DMS 273 treated with DMSO at 0.1 percent for 48 hours (cell line): ENCODE measurements around the gene OR4F15.

Experiments used
- DNase-seq: peaks from one replicate; lab custom pipeline; 2025; lab: John Stamatoyannopoulos, UW

The OR4F15 gene

DNA sequence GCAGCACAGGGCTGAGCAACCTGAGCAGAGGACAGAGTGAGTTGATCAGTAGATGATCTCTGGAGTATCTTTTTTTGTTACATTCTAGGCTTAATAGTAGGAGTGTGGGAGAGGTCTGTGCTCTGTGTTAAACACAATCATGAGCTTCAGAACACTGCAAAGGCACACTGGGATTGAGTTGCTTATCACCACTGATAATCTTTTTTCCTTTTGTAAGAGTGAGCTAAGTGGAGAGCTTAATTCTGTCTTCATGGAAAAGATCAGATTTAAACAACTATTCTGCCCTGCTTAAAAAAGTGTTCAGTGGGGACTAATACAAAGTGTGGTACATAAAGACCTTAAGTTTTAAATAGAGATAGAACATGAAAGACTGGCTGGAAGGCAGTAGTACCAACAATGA lies 7.6 kb upstream of the OR4F15 start:
- no peak for DNase-seq

DNA sequence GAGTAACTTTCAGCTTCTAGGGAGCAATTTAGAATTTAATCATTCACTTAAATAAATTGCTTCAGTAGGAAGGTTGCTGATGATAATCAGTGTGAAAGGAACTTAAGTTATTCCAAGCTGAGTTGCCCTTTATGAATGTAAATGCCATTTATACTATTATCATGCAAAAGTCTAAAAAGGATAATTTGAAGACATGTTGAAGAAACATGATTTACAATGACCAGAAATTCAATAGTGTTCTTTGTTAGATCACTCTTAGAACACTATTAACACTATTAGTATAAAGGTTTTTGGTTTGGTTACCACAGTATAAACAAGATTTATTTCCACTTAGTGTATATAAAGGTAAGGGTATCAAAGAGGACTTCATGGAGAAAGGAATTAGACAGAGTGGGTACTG lies 7.1 kb upstream of the OR4F15 start:
- no peak for DNase-seq

DNA sequence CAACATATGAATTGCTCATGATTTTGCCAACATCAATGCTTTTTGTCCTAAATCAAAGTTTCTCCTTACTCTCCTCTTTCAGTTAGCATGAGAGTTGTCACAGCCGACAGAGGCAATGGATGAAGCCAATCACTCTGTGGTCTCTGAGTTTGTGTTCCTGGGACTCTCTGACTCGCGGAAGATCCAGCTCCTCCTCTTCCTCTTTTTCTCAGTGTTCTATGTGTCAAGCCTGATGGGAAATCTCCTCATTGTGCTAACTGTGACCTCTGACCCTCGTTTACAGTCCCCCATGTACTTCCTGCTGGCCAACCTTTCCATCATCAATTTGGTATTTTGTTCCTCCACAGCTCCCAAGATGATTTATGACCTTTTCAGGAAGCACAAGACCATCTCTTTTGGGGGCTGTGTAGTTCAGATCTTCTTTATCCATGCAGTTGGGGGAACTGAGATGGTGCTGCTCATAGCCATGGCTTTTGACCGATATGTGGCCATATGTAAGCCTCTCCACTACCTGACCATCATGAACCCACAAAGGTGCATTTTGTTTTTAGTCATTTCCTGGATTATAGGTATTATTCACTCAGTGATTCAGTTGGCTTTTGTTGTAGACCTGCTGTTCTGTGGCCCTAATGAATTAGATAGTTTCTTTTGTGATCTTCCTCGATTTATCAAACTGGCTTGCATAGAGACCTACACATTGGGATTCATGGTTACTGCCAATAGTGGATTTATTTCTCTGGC lies 6.2 kb upstream of the OR4F15 start:
- DNase-seq = no peak

DNA sequence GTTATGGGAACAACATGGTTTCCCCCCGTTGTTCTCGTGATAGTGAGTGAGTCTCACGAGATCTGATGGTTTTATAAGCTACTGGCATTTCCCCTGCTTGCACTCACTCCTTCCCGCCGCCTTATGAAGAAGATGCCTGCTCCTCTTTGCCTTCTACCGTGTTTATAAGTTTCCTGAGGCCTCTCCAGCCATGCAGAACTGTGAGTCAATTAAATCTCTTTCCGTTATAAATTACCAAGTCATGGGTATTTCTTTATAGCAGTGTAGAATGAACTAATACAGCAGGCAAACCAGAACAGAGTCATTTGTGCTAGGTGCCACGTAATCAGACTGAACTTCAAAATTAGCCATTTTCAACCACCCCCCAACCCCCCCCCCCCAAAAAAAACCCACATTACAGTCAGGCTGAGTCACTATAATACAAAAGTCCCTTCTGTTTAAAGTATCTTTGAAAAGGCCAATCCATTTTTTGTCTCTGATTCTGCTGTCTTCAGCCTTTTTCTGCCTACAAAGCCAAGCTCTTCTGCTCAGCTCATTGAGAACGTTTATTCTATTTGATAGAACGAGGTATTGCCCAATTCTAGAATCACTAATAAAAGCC lies 4.6 kb upstream of the OR4F15 start:
- no peak for DNase-seq

DNA sequence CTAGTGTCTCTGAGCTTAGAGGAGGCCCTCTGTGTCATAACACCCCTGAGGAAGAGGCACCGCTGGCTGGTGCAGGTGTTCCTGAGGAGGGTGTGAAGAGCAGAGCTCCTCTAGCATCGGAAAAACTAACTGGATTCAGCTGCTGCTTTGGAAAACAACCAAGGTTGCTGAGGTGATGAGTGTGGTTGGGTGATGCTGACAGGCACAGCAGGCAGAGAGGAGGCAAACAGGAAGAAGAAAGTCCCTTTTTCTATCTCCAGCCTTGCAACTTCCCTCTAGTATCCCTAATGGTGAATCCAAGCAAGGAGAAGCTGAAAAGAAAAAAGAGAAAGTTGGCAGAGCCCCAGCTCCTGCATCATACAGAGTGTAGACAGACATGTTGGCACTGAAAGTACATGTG lies 3.8 kb upstream of the OR4F15 start:
- DNase-seq = no peak

DNA sequence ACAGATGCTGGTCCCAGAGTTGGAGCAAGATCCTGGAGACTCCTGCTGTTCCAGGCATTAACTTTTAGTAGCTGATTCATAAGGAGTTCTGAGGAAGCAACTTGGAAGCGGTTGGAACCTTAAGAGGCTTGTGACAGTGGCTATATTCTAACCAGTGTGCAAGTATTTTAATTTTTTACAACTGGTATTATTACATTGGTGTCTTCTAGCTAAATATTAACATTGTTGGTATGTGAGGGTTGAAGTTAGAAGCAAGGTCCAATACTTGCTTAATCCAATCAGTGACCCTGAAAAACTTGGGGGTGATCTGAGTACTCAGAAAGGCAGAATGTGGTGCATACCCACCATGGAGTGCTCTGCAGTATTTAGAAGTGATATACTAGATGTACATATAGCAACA lies 1.5 kb upstream of the OR4F15 start:
- no peak for DNase-seq

DNA sequence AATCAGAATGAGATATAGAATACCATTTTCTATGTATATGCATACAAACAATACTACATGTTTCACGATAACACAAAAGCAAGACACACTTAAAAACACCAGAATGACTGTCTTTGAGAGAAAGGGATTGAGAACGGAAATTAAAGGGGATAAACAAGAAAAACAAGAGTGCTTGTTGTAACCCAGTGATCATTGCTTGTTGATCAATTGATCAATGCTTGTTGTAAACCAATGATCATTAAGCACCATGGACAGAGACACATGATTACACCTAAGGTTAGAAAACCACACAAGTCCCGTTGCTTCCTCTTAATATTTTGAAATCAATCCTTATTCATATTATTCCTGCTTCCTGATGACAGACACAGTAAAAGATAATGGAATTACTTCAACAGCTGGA lies 1.1 kb upstream of the OR4F15 start:
- no peak for DNase-seq

DNA sequence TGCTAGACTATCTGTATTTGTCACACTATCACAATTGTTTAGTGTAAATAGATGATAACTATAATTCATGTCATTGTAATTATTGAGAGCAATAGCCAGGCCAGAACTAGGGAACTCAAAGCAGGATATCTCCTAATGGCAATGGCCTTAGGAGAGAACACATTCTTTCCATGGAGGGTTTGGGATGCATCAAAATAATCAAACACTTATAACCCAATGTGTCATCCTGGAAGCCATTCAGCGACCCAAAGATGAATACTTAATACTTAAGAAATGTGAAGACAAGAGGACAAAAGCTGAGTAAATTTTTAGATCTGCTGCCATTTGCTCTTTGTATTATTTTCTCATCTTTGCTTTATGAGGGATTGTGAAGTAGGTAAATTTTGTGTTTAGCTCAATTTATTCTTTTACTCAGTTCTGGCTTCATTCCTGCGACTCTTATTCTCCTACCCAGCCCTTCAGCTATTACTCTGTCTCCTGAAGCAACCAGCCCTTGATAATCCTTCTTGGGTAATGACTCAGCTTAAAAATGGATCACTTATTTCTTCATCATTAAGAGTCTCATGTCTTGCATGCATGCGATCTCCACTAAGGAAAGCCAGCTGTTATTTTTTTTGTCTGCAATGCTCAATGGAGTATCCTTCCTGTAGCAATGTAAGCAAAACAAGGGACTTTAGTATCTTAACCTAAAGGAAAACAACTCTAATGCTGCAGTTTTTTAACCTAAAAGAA lies 2.0 kb downstream of the OR4F15 start:
- DNase-seq = no peak

DNA sequence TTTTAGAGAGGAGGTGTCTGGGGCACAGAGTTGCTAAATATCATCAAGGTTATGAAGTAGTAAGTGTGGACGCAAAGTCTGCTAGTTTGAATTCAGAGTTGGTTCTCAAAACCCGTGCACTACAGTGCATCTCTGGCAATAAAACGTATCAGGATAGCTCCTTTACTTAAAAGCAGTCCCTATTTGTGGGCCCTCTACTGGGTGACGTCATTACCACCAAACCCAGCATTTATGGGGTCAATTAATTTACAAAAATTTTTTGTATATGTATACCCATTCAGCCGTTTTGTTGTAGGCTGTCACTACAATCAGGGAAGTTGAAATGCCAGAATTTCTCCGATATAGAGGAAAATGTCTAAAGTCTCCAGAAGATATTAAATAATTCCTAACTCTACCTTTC lies 8.8 kb downstream of the OR4F15 start:
- DNase-seq = no peak

DNA sequence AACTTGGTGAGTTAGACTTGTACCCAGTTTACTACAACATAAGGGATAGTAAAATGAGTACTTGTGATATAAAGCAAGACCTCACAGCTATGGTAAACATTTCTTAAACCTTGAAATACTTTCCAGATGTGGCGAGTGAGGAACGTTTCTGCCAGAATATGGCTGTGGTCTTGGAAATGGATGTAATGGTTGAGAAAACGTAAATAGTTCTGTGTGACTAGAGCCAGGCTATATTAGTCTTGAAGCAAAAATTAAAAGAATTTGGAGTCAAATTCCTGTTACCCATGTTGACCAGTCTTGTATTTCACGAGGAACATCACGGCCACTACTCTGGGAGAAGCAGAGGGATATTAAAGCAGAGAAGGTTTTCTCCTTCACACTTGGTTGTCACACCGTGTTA lies 15.3 kb downstream of the OR4F15 start:
- no peak for DNase-seq

DNA sequence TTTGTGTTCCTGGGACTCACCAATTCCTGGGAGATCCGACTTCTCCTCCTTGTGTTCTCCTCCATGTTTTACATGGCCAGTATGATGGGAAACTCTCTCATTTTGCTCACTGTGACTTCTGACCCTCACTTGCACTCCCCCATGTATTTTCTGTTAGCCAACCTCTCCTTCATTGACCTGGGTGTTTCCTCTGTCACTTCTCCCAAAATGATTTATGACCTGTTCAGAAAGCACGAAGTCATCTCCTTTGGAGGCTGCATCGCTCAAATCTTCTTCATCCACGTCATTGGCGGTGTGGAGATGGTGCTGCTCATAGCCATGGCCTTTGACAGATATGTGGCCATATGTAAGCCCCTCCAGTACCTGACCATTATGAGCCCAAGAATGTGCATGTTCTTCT lies 16.8 kb downstream of the OR4F15 start:
- DNase-seq = no peak

DNA sequence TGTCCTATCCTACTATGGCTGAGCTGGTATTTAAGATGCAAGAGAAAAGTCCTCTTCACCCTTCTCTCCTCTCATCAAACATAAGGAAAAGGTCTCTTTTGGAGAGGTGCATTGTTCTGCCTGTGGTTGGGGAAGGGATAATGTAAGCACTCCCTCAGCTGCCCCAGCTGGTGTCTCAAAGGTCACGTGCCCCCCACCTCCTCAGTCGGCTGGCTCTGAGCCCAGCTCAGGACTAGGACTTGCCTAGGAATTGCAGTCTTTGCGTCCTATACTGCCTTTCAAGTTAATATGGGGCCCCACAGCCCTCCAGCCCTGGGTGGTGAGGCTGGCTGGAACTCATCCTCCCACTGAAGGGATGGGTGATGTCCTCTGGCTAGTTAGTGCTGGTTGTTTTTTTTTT lies 29.7 kb downstream of the OR4F15 start:
- no peak for DNase-seq

DNA sequence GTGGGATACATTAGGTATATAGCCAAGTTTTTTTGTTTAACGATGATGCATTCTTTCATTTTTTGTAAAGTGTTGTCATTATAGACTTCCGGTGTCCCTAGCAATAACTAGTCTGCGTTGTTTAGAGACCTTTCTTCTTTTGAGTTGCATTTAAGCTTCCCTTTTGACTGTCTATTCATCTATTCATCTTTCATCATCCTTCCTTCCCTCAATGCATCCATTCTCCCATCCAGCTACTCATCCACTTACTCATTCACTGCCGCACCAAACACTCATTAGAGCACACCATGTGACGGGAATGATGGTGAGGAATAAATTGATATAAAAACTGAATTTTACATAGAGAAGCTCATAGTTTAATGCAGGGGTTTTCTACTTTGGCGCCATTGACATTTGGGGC lies 32.9 kb downstream of the OR4F15 start:
- no peak for DNase-seq

DNA sequence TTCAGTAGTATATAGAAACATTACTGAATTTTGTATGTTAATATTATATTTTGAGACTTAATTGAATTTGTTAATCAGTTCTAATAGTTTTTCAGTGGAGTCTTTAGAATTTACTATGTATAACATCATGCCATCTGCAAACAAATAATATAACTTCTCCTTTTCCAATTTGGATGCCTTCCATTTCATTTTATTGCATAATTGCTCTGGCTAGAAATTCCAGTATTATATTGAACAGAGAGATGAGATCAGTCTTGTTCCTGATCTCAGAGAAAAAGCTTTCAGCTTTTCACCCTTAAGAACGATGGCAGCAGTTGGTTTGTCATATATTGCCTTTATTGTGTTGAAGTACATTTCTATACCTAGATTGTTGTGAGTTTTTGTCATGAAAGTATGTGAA lies 40.4 kb downstream of the OR4F15 start:
- no peak for DNase-seq
